GOT3 (cell line): ENCODE data around the gene SLC30A7.

Experiments
- DNase-seq: peaks from one replicate; lab custom pipeline; 2025; ENCODE audit warnings: mixed read lengths; lab: John Stamatoyannopoulos, UW

Gene SLC30A7

GRCh38 chr1:101027194-101027772 lies 131.4 kb downstream of the SLC30A7 start:
- no peak for DNase-seq

DNA sequence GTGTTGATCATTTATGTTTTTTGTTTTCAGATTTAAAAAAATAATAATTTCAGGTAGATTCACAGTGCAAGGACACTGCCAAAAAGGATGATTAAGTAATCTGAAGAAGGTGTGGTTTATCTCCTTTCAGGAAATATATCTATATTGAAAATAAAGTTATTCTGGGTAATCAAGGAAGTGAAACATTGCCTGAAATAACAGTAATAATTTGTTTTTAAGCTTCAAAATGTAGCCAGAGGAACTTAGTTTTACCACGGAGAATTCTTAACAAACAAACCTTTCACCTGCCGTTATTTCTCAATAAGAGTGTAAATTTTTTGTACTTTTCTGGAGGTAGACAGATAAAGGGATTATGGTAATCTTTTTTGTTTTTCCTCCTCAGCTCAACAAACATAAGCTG lies 132.6 kb downstream of the SLC30A7 start:
- DNase-seq: no peak

DNA sequence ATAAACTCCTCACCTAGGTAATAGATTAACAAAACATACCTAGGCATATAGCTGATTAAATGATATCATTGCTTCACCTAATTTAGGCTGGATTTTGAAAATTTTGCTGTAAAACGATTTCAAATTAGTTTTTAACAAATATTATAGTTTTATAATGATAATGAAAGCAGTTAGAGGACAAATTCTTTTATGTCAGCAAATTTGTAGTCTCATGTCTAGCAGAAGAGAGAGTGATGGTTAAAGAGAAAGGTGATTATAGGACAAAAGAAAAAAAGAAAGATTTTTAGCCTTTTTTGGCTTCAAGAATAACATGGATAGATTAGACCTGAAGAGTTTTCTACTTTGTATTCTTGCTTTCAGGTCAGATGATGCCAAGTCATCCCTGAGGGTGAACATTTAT lies 133.3 kb downstream of the SLC30A7 start:
- DNase-seq: no peak

DNA sequence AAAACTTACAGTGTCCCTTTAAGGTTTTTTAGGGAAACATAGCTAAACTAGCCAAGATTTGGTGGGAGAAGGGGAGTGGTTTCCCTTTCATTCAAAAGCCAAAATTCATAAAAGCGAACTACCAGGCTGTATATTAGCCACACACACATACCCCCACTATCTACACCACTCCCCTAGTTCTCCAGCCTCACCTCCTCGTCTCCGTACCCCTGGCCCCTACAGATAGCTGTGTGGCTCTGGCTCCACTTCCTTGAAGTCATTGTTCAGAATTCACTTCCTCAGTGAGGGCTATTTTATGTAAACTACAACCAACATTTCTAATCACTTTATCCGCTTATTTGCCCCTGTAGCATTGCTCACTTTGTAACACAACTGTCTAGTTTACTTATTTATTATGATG lies 135.0 kb downstream of the SLC30A7 start:
- no peak for DNase-seq
